Measurements from ENCODE around the gene PCCA. TPM values are rescaled to one million over a fixed set of nuclear protein-coding genes. Genes with fewer than 3 reads are reported as not detected.

The PCCA gene
- total and polyA plus RNA-seq, 2 of the 13 experiments (the other 11 are each of a cell fraction or from before 2014, with no cell fraction given): 15.0 to 32.2 TPM

DNA sequence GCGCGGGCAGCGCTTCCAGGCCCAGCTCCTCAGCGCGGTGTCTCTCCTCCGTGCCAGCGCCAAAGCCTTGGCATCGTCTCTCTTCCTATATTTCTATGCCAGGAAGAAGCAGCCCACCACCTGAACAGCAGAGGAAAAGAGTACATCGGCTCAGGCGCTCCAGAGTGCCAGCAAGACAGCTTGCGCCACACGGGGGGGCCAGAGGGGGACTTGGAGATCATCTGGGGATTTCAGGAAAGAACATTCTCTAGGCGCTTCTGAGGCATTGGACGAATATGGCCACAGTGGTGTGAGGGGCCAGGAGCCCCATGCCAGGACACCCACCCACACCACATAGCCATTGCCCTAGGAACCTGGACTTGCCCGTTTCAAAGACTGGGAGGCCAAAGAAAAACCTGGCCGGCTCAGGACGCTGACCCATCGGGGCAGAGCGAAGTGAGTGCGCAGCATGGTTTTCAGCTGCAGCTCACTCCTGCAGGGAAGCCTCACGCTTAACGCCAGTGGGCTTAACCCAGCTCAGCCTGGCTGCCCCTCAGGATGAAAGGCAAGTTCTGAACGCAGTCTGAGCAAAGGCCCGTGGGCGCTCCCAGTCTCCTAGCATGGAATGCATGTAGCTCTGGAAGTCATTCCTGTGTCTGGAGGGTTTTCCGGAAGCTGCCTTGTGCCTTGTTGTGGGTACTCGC is 437.6 kb downstream of the PCCA start:
- Histone ChIP-seq H4K20me1 (ENCODE audit: insufficient read depth, low read length) (no peaks in the 10 kb centered on the region), H3K4me1 (ENCODE audit: insufficient read depth, low read length) (peaks cover 44% of the 10 kb centered on the region), H3K9me3 (ENCODE audit: low read length) (no peaks in the 10 kb centered on the region), H3K4me2 (ENCODE audit: low read depth, low read length) (no peak overlapping the region), H3K27ac (ENCODE audit: extremely low read length, insufficient read depth, low read length) (peak overlapping the region; percentile 64), H3K36me3 (replicated peaks in 1 of 2; ENCODE audit: control insufficient read depth in 1 of 2, insufficient read depth in 2 of 2, low read length in 2 of 2) (peaks cover 4 to 7% of the 10 kb centered on the region in 2 experiments; a peak in 4 of 5 replicates), H3K79me2 (ENCODE audit: insufficient read depth, low read length) (no peaks in the 10 kb centered on the region), H3K4me3 (replicated peaks in 1 of 3; ENCODE audit: insufficient read depth in 1 of 3, low read depth in 2 of 3, low read length in 3 of 3) (no peak overlapping the region), H2AFZ (ENCODE audit: low read length) (no peak overlapping the region), H3K9ac (ENCODE audit: insufficient read depth, low read depth, low read length) (no peak overlapping the region), H3K27me3 (ENCODE audit: control insufficient read depth in 1 of 2, insufficient read depth in 2 of 2, low read length in 2 of 2) (no peaks in the 10 kb centered on the region; a peak in 1 of 5 replicates)
- no peak for ATAC-seq
- no peak for FAIRE-seq
- TF ChIP-seq KDM6A (CRISPR knock-in tag; IDR thresholded peaks at IDR 0.05; ENCODE audit: low read depth): no peak
- no peak for TF ChIP-seq ZNF775 (CRISPR knock-in tag; IDR thresholded peaks at IDR 0.05; ENCODE audit: borderline replicate concordance)
- TF ChIP-seq, protein P1, sequence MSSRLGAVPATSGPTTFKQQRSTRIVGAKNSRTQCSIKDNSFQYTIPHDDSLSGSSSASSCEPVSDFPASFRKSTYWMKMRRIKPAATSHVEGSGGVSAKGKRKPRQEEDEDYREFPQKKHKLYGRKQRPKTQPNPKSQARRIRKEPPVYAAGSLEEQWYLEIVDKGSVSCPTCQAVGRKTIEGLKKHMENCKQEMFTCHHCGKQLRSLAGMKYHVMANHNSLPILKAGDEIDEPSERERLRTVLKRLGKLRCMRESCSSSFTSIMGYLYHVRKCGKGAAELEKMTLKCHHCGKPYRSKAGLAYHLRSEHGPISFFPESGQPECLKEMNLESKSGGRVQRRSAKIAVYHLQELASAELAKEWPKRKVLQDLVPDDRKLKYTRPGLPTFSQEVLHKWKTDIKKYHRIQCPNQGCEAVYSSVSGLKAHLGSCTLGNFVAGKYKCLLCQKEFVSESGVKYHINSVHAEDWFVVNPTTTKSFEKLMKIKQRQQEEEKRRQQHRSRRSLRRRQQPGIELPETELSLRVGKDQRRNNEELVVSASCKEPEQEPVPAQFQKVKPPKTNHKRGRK (CRISPR knock-in tag; IDR thresholded peaks at IDR 0.05): no peak
- no peak for TF ChIP-seq KAT8 (CRISPR knock-in tag; IDR thresholded peaks at IDR 0.05)
- no peak for TF ChIP-seq SAP130 (CRISPR knock-in tag; IDR thresholded peaks at IDR 0.05; ENCODE audit: low read depth)
- TF ChIP-seq TEAD3 (CRISPR knock-in tag; optimal IDR thresholded peaks at IDR 0.05; ENCODE audit: borderline replicate concordance): no peak
- 97% methylated on average over 24 of the region's 27 CpGs for WGBS (ENCODE audit: low lambda C conversion rate)
- no TSS peak for BruUV-seq (replicated peaks)
- CTCF ChIA-PET (ENCODE audit: low intra/inter-chr PET ratio, low total read pairs): no interaction called here
- intact Hi-C loops (cut with micrococcal nuclease; ENCODE audit: unreplicated experiment): no loop called here
- DNase-seq (ENCODE audit: low spot score): no peak
- in situ Hi-C loops (cut with HindIII; ENCODE audit: extremely low pct_ligation_motif_present, low pct_unique_long_range_greater_than_20kb): loop anchor here (25.0 kb wide), 1 partner anchor 864 kb away; no protein-coding TSS in a partner anchor
- POLR2A ChIA-PET: interaction anchor here (1.1 kb wide), 1 partner anchor 10 kb away, joined by 3 read pairs; no protein-coding TSS in a partner anchor

GRCh38 chr13:100527644-100528043 is 438.8 kb downstream of the PCCA start:
- no peaks in the 10 kb centered on the region; a peak in 1 of 5 replicates for H3K27me3 ChIP-seq (ENCODE audit: control insufficient read depth in 1 of 2, insufficient read depth in 2 of 2, low read length in 2 of 2)
- TF ChIP-seq ZFP90 (CRISPR knock-in tag; IDR thresholded peaks at IDR 0.05; ENCODE audit: borderline replicate concordance) (no peak), ZNF619 (CRISPR knock-in tag; IDR thresholded peaks at IDR 0.05) (no peak), ZNF616 (CRISPR knock-in tag; IDR thresholded peaks at IDR 0.05; ENCODE audit: low read depth) (no peak), MED1 (CRISPR knock-in tag; IDR thresholded peaks at IDR 0.05) (no peak)
- TF ChIP-seq, protein P2, sequence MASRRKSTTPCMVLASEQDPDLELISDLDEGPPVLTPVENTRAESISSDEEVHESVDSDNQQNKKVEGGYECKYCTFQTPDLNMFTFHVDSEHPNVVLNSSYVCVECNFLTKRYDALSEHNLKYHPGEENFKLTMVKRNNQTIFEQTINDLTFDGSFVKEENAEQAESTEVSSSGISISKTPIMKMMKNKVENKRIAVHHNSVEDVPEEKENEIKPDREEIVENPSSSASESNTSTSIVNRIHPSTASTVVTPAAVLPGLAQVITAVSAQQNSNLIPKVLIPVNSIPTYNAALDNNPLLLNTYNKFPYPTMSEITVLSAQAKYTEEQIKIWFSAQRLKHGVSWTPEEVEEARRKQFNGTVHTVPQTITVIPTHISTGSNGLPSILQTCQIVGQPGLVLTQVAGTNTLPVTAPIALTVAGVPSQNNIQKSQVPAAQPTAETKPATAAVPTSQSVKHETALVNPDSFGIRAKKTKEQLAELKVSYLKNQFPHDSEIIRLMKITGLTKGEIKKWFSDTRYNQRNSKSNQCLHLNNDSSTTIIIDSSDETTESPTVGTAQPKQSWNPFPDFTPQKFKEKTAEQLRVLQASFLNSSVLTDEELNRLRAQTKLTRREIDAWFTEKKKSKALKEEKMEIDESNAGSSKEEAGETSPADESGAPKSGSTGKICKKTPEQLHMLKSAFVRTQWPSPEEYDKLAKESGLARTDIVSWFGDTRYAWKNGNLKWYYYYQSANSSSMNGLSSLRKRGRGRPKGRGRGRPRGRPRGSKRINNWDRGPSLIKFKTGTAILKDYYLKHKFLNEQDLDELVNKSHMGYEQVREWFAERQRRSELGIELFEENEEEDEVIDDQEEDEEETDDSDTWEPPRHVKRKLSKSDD (CRISPR knock-in tag; IDR thresholded peaks at IDR 0.05; ENCODE audit: low read depth): no peak
- no peaks in the 10 kb centered on the region for H4K20me1 ChIP-seq (ENCODE audit: insufficient read depth, low read length)
- no peak overlapping the region for H3K4me3 ChIP-seq (replicated peaks in 1 of 3; ENCODE audit: insufficient read depth in 1 of 3, low read depth in 2 of 3, low read length in 3 of 3)
- H3K4me1 ChIP-seq (ENCODE audit: insufficient read depth, low read length): peaks cover 44% of the 10 kb centered on the region
- H3K27ac ChIP-seq (ENCODE audit: extremely low read length, insufficient read depth, low read length): no peak overlapping the region
- intact Hi-C loops (cut with micrococcal nuclease; ENCODE audit: unreplicated experiment): no loop called here
- CTCF ChIA-PET (ENCODE audit: low intra/inter-chr PET ratio, low total read pairs): no interaction called here
- peaks cover 4 to 7% of the 10 kb centered on the region in 2 experiments; a peak in 4 of 5 replicates for H3K36me3 ChIP-seq (replicated peaks in 1 of 2; ENCODE audit: control insufficient read depth in 1 of 2, insufficient read depth in 2 of 2, low read length in 2 of 2)
- H2AFZ ChIP-seq (ENCODE audit: low read length): no peak overlapping the region
- no peaks in the 10 kb centered on the region for H3K79me2 ChIP-seq (ENCODE audit: insufficient read depth, low read length)
- FAIRE-seq (no peak), DNase-seq (ENCODE audit: low spot score) (no peak), ATAC-seq (no peak)
- no peak overlapping the region for H3K9ac ChIP-seq (ENCODE audit: insufficient read depth, low read depth, low read length)
- H3K9me3 ChIP-seq (ENCODE audit: low read length): no peaks in the 10 kb centered on the region
- BruUV-seq (replicated peaks): no TSS peak
- no peak overlapping the region for H3K4me2 ChIP-seq (ENCODE audit: low read depth, low read length)
- WGBS (ENCODE audit: low lambda C conversion rate): 95% methylated on average over 9 of the region's 9 CpGs
- in situ Hi-C loops (cut with HindIII; ENCODE audit: extremely low pct_ligation_motif_present, low pct_unique_long_range_greater_than_20kb): loop anchor here (25.0 kb wide), 1 partner anchor 865 kb away; no protein-coding TSS in a partner anchor
- POLR2A ChIA-PET: interaction anchor here (1.1 kb wide), 1 partner anchor 11 kb away, joined by 3 read pairs; no protein-coding TSS in a partner anchor
